ENCODE results near the gene PDE8A. TPM values are rescaled to one million over a fixed set of nuclear protein-coding genes. Genes with fewer than 3 reads are reported as not detected.

The PDE8A gene
- total and polyA plus RNA-seq, 2 of the 4 experiments (the other 2 are of a cell fraction), result 32.4 to 35.9 TPM

DNA sequence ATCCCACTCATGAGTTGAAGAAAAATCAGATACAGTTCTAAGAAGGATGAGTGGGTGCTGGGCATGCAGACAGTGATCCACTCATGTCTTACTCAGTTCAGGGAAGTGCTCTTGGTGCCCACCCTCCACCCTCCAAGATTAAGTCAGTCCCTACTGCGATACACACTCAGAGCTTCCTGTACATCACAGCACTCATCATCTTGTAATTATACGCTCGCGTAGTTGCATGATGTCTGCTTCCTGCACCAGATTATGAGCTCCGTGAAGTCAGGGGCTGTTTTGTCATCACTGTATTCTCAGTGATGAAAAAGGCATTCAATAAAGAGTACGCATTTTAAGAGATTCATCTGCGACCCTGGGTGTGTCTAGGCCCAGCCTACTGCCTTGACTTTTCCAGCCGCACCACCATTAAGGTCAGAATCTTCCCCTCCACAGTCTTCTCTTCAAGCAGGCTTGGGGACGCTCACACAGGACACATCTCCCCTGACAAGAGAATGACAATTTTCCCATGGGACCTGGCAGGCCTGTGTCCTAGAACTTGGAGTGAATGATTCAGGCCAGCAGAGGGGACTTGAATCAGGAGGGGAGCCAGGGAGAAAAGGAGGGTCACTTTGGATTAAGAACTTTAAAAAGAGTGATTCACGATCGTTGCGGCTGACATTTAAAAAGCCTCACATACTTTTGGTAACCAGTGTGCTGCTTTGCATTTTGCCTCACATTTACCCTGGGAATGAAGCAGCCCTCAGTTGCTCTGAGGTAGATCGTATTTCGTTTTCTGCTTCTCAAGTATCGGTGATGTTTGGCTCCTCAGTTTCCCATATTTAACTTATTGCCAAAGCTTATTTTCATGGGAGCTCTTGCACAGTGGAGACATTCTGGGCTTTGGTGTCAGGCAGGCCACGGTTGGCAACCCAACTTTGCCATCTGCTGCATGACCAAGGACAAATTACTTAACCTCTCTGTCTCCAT, 7.9 kb upstream of the PDE8A start:
- POLR2A ChIA-PET (ENCODE audit: unreplicated experiment), result no interaction called here
- in situ Hi-C loops (cut with MboI; ENCODE audit: low sequenced_read_pairs), result loop anchor here (25.0 kb wide), 1 partner anchor 314 kb away; no protein-coding TSS in a partner anchor
- TF ChIP-seq FOS (IDR thresholded peaks at IDR 0.05; ENCODE audit: low read depth, low read length) (no peak), POLR2A (IDR thresholded peaks at IDR 0.05; ENCODE audit: low read depth, low read length) (no peak), RAD21 (IDR thresholded peaks at IDR 0.05; ENCODE audit: low read length) (no peak), MAZ (IDR thresholded peaks at IDR 0.05; ENCODE audit: borderline replicate concordance, low read depth, low read length) (no peak), NFE2L2 (IDR thresholded peaks at IDR 0.05; ENCODE audit: low read depth, low read length) (no peak), CHD1 (IDR thresholded peaks at IDR 0.05; ENCODE audit: low read depth, low read length) (no peak), RCOR1 (IDR thresholded peaks at IDR 0.05; ENCODE audit: insufficient replicate concordance, low read length) (no peak), MAFK (IDR thresholded peaks at IDR 0.05; ENCODE audit: low read depth, low read length) (no peak), RFX5 (IDR thresholded peaks at IDR 0.05; ENCODE audit: low read depth, low read length) (no peak), BHLHE40 (IDR thresholded peaks at IDR 0.05; ENCODE audit: low read depth, low read length) (no peak), SMC3 (IDR thresholded peaks at IDR 0.05; ENCODE audit: low read depth, low read length) (no peak)
- TF ChIP-seq, protein P1, sequence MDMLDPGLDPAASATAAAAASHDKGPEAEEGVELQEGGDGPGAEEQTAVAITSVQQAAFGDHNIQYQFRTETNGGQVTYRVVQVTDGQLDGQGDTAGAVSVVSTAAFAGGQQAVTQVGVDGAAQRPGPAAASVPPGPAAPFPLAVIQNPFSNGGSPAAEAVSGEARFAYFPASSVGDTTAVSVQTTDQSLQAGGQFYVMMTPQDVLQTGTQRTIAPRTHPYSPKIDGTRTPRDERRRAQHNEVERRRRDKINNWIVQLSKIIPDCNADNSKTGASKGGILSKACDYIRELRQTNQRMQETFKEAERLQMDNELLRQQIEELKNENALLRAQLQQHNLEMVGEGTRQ (IDR thresholded peaks at IDR 0.05; ENCODE audit: low read depth, low read length), result no peak
- TF ChIP-seq, protein P2, sequence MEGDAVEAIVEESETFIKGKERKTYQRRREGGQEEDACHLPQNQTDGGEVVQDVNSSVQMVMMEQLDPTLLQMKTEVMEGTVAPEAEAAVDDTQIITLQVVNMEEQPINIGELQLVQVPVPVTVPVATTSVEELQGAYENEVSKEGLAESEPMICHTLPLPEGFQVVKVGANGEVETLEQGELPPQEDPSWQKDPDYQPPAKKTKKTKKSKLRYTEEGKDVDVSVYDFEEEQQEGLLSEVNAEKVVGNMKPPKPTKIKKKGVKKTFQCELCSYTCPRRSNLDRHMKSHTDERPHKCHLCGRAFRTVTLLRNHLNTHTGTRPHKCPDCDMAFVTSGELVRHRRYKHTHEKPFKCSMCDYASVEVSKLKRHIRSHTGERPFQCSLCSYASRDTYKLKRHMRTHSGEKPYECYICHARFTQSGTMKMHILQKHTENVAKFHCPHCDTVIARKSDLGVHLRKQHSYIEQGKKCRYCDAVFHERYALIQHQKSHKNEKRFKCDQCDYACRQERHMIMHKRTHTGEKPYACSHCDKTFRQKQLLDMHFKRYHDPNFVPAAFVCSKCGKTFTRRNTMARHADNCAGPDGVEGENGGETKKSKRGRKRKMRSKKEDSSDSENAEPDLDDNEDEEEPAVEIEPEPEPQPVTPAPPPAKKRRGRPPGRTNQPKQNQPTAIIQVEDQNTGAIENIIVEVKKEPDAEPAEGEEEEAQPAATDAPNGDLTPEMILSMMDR (conservative IDR thresholded peaks at IDR 0.05; ENCODE audit: low read depth, low read length), result no peak
- TF ChIP-seq, protein P3, sequence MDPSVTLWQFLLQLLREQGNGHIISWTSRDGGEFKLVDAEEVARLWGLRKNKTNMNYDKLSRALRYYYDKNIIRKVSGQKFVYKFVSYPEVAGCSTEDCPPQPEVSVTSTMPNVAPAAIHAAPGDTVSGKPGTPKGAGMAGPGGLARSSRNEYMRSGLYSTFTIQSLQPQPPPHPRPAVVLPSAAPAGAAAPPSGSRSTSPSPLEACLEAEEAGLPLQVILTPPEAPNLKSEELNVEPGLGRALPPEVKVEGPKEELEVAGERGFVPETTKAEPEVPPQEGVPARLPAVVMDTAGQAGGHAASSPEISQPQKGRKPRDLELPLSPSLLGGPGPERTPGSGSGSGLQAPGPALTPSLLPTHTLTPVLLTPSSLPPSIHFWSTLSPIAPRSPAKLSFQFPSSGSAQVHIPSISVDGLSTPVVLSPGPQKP (IDR thresholded peaks at IDR 0.05; ENCODE audit: borderline replicate concordance, low read depth, low read length), result no peak

More for the DNA sequence above, 7.9 kb upstream of the PDE8A start:
- no peak overlapping the region for H2BK15ac ChIP-seq (ENCODE audit: low read depth, low read length)
- no peaks in the 10 kb centered on the region for H3K9me1 ChIP-seq (ENCODE audit: insufficient read depth, low read length)
- H3K18ac ChIP-seq (ENCODE audit: low read depth, low read length), result no peak overlapping the region
- 0 out of 2 replicates have a peak, but pooled peaks cover 5% of the 10 kb centered on the region for H3K27me3 ChIP-seq (ENCODE audit: control insufficient read depth, insufficient read depth, low read length)
- no peak overlapping the region for H2BK20ac ChIP-seq (ENCODE audit: low read depth, low read length)
- no peak overlapping the region for H3K4me2 ChIP-seq (ENCODE audit: low read depth, low read length)
- H4K5ac ChIP-seq (ENCODE audit: low read depth, low read length), result no peak overlapping the region
- intact Hi-C loops (cut with micrococcal nuclease) (no loop called here), dilution Hi-C loops (cut with HindIII; ENCODE audit: low sequenced_read_pairs, unreplicated experiment) (no loop called here)
- no peaks in the 10 kb centered on the region for H3K4me1 ChIP-seq (ENCODE audit: control insufficient read depth, insufficient read depth, low read length)
- CTCF ChIA-PET, result interaction anchor here (1.2 kb wide), 1 partner anchor 27 kb away, joined by 3 read pairs; no protein-coding TSS in a partner anchor
- no peak overlapping the region for H3K9ac ChIP-seq (ENCODE audit: low read depth, low read length)
- H2AK9ac ChIP-seq (replicated peaks; ENCODE audit: low read depth, low read length, poor library complexity), result no peak overlapping the region
- H3K4ac ChIP-seq (ENCODE audit: low read depth, low read length), result no peak overlapping the region
- no peak overlapping the region for H3K27ac ChIP-seq (ENCODE audit: insufficient read depth, low read length)
- BruUV-seq (replicated peaks), result no TSS peak
- H3K14ac ChIP-seq (replicated peaks; ENCODE audit: low read depth, low read length), result no peak overlapping the region
- H2BK5ac ChIP-seq (ENCODE audit: low read depth, low read length, poor library complexity, severe bottlenecking), result no peak overlapping the region
- no peak overlapping the region for H4K8ac ChIP-seq (ENCODE audit: low read depth in 2 of 2, low read length in 2 of 2)
- no peak overlapping the region for H4K91ac ChIP-seq (ENCODE audit: insufficient read depth, low read depth, low read length)
- no peak overlapping the region for H2BK120ac ChIP-seq (ENCODE audit: low read depth, low read length)
- ATAC-seq (ENCODE audit: low read depth) (no peak), DNase-seq (peak; percentile 32)
- no peak overlapping the region for H3K4me3 ChIP-seq (ENCODE audit: insufficient read depth, low read depth, low read length)
- no peak overlapping the region for H2AFZ ChIP-seq (replicated peaks; ENCODE audit: low read length, poor library complexity)
- no peaks in the 10 kb centered on the region for H3K9me3 ChIP-seq (ENCODE audit: control insufficient read depth, insufficient read depth, low read length)
- H3K23ac ChIP-seq (ENCODE audit: low read depth, low read length), result no peak overlapping the region
- WGBS, 2 experiments (ENCODE audit: extremely low coverage in 2 of 2, insufficient read length in 1 of 2), result 90% methylated on average over 2 of the region's 16 CpGs; no CpG with 5 or more reads in 1 of the 2 experiments
- H4K20me1 ChIP-seq (ENCODE audit: insufficient read depth, low read length), result no peaks in the 10 kb centered on the region
- no peaks in the 10 kb centered on the region for H3K36me3 ChIP-seq (ENCODE audit: control insufficient read depth, insufficient read depth, low read length)
- H3K56ac ChIP-seq (ENCODE audit: extremely low read depth, insufficient read depth, low read length), result no peak overlapping the region
- H2AK5ac ChIP-seq (ENCODE audit: low read depth, low read length), result no peak overlapping the region
- no peaks in the 10 kb centered on the region for H3K79me1 ChIP-seq (ENCODE audit: low read depth in 1 of 2, low read length in 2 of 2)
